NB4 (cell line): ENCODE measurements around the gene GALNTL6.

Experiments
- DNase-seq: peaks from one replicate; pipeline ENCODE4 v3.0.0; 2010; ENCODE audit warnings: low read depth
- H3K4me3 ChIP-seq: one replicate; pipeline ENCODE4 v1.5.1; 2011; ENCODE audit warnings: mild to moderate bottlenecking, low read depth, low read length, moderate library complexity
- MYC ChIP-seq: IDR thresholded peaks from 2 replicates; pipeline ENCODE4 v1.6.1; 2011; ENCODE audit warnings: low read depth, low read length
- POLR2A ChIP-seq: IDR thresholded peaks from 2 replicates; pipeline ENCODE4 v1.6.1; 2011; ENCODE audit warnings: mild to moderate bottlenecking; ENCODE audit not compliant: insufficient read length; ENCODE audit errors: extremely low read depth
- TF ChIP-seq, protein P1 (sequence below): IDR thresholded peaks from 2 replicates; pipeline ENCODE4 v1.6.1; 2011; ENCODE audit warnings: low read depth, low read length
- TF ChIP-seq, protein P2 (sequence below): IDR thresholded peaks from one replicate; pipeline ENCODE4 v1.5.1; 2012; ENCODE audit warnings: low read depth, low read length

GALNTL6 gene

DNA sequence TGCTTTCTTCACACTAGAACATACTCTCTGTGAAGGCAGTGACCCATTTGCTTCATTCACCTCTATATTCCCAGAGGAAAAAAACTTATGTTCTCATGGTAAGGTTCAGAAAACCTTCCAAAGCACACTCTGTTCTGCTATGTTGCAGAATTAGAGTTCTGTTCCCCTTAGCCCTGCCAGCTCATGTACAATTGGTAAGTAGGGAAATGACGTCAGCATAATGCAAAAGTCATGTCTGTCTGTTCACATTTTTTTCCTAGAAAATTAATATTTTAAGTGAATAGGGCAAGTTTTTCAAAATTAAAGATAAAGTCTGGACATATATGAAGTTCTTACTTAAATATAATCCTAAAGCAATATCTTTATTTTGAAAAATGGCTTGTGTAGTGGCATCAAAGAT is 443.6 kb downstream of the GALNTL6 start:
- TF ChIP-seq, protein P1, sequence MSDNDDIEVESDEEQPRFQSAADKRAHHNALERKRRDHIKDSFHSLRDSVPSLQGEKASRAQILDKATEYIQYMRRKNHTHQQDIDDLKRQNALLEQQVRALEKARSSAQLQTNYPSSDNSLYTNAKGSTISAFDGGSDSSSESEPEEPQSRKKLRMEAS: no peak
- DNase-seq: no peak
- no peak overlapping the region for H3K4me3 ChIP-seq

DNA sequence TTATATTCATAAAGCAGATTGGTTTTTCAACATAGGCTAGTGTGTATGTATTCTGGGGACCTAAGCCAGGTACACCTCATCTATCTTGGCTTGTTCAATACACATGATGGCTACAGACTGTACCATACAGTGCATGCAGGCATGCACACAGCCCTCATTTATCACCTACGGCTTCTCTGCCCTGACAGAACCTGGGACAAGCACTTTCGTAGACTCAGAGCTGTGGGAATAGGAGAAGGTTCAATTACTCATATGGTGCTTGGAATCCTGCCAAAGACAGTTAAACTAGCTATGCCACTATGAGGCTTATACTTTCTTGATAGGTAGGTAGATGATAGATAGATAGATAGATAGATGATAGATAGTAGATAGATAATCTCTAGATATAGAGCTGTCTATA is 457.2 kb downstream of the GALNTL6 start:
- DNase-seq: no peak
- no peak overlapping the region for H3K4me3 ChIP-seq
- TF ChIP-seq MYC: no peak
- TF ChIP-seq, protein P1: no peak
- TF ChIP-seq, protein P2, sequence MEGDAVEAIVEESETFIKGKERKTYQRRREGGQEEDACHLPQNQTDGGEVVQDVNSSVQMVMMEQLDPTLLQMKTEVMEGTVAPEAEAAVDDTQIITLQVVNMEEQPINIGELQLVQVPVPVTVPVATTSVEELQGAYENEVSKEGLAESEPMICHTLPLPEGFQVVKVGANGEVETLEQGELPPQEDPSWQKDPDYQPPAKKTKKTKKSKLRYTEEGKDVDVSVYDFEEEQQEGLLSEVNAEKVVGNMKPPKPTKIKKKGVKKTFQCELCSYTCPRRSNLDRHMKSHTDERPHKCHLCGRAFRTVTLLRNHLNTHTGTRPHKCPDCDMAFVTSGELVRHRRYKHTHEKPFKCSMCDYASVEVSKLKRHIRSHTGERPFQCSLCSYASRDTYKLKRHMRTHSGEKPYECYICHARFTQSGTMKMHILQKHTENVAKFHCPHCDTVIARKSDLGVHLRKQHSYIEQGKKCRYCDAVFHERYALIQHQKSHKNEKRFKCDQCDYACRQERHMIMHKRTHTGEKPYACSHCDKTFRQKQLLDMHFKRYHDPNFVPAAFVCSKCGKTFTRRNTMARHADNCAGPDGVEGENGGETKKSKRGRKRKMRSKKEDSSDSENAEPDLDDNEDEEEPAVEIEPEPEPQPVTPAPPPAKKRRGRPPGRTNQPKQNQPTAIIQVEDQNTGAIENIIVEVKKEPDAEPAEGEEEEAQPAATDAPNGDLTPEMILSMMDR: no peak
- TF ChIP-seq POLR2A: no peak

DNA sequence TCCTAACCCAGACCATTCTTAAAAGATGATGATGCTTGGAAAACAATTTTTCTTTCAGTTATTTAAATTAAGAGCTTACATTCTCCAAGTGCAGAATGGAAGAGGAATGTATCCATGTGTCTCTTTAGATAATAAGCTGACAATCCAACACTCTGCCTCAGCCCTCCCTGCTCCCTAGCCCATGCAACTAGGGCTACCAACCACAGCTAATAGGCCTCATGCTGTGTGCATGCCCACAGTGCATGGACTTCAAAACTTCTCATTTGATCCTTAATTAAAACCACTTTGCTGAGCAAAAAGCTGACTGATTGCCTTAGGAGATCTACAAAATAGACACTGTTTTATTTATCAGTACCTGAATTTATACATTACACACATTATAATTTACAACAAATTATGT is 473.9 kb downstream of the GALNTL6 start:
- TF ChIP-seq, protein P1: no peak
- TF ChIP-seq, protein P2: no peak
- TF ChIP-seq POLR2A: no peak
- TF ChIP-seq MYC: no peak
- H3K4me3 ChIP-seq: no peak overlapping the region
- no peak for DNase-seq

DNA sequence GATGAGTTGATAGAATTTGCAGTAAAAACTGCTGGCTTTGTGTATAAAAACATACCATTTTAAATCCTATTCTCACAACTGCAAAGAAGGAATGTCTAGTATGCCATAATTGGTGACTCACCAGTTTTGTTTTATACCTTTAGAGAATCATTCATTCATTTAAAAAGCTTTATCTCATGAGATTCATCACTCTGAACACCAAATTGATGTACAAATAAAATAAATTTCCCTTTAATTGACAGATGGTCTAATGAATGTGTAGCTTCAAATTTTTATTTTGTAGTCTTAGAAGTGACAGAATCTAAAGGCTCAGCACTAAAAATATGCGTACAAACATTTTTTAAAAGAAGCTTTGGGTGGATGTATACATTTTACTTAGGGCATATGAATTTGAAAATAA is 492.5 kb downstream of the GALNTL6 start:
- DNase-seq: no peak
- no peak overlapping the region for H3K4me3 ChIP-seq
- TF ChIP-seq MYC: no peak

DNA sequence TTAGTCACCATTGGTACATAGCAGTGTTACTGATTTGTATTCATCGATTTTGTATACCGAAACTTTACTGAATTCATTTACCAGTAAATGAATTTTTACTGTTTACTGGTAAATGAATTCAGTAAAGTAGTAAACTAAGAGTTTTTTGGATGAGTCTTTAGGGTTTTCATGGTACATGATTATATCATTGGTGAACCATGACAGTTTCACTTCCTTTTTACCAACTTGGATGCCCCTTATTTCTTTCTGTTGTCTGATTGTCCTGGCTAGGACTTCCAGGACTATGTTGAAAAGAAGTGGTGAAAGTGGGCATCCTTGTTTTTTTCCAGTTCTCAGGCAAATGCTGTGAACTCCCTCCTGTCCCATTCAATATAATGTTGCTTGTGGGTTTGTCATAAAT is 494.9 kb downstream of the GALNTL6 start:
- no peak for TF ChIP-seq MYC
- TF ChIP-seq, protein P1: no peak
- TF ChIP-seq, protein P2: no peak
- no peak overlapping the region for H3K4me3 ChIP-seq
- DNase-seq: no peak

DNA sequence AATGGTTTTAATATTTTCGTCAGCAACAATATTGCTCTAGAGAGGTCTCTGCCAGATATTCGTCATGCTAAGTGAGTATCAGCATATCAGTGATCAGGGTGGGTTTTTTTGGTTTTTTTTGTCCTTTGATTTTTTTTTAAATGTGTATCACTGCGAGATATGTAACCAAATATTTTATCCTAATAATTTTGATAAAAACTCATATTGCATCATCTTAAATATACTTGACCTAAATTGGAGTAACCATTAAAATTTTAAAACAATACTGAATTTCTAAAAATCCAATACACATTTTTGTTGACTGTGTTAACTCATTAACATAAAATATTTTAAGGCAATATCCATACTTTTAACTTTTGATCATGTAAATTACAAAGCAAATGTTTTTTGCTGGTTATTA is 498.5 kb downstream of the GALNTL6 start:
- no peak for DNase-seq
- no peak overlapping the region for H3K4me3 ChIP-seq
- TF ChIP-seq, protein P2: no peak
- TF ChIP-seq POLR2A: no peak
- TF ChIP-seq, protein P1: no peak
- no peak for TF ChIP-seq MYC

DNA sequence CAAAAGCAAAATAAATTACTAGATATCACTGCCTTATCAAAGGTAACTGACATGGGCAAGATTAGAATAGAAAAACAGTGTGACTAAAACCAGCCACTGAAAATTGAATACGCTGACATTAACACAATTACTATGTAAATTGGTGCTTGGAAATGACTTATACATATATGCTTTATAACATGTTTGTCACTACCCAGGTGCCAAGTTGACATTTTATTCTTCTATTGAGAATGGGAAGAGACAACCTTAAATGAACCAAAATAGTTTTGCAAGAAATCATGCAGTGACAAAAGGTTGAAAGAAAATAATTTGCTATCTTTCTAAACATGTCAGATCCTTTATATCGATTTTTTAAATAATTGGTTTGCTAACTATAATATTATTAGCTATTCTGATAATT is 510.1 kb downstream of the GALNTL6 start:
- DNase-seq: no peak
- TF ChIP-seq, protein P2: no peak
- no peak for TF ChIP-seq POLR2A
- TF ChIP-seq MYC: no peak
- H3K4me3 ChIP-seq: no peak overlapping the region
